T follicular helper cell (primary cell): ENCODE measurements around the gene STYXL2.

Experiments used
- DNase-seq: peaks from one replicate; pipeline ENCODE4 v3.0.0-alpha.2; 2020; ENCODE audit warnings: low read depth

STYXL2 gene

DNA sequence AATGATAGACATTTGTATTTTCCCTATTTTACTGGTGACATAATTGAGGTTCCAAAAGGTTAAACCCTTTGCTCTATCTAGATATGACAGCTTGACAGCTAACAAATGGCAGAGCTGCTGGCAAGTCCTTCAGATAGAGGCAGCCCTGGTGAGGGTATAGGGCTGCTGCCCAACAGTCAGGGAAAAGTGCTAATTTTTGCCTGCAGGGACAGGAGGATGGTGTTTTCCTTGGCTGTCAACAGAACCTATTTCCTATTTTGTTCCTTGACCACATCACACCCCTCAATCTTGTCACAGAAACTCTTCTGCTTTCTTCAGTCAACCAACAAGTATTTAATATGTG lies 16.0 kb upstream of the STYXL2 start:
- no peak for DNase-seq

DNA sequence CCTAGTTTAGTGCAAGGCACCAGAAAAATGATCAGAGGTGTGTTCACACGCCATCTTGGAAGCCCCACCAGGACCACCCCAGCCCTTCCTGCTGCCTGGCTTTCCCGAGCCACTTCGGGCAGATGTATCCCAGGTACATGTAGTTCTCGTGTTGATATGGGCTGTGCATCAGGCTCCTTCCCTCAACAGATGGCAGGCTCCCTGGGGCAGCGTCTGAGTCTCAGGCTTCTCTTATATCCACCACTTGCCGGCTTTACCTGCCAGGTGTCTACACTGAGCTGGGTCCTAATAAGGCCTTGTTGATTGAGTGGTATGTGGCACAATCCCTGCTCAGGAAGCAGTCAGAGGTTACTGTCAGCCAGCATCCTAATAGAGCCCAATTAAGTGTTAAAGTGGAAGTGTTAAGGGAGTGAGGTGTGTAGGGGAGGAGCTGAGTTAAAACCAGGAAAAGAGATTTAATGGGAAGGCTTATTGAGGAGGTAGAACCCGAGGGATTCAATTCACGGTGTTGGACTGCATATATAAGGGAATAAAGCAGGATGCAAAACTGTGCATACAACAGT lies 12.2 kb upstream of the STYXL2 start:
- no peak for DNase-seq

DNA sequence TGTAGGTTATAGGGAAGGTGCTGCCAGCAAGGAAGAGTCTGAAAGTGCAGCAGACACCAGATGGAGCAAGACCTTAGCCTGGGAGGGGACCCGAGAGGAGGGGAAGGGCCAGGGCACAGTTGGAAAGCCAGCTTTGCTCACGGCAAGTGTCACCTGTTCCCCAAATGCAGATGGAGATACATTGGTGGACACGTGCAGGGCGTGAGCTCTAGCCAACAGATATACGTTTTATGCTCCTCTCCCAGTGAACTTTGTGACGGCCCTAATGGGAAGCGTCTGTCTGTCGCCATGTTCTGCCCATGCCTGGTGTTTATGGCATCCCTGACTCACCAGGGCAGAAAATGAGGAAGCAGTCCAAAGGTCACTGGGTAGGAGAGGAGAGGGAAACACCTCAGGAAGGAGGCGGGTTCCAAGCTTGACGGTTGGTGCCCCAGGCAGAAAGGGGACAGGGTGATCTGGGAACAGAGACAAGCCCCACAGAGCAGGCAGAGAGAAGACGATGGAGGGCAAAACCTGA lies 11.3 kb upstream of the STYXL2 start:
- no peak for DNase-seq

DNA sequence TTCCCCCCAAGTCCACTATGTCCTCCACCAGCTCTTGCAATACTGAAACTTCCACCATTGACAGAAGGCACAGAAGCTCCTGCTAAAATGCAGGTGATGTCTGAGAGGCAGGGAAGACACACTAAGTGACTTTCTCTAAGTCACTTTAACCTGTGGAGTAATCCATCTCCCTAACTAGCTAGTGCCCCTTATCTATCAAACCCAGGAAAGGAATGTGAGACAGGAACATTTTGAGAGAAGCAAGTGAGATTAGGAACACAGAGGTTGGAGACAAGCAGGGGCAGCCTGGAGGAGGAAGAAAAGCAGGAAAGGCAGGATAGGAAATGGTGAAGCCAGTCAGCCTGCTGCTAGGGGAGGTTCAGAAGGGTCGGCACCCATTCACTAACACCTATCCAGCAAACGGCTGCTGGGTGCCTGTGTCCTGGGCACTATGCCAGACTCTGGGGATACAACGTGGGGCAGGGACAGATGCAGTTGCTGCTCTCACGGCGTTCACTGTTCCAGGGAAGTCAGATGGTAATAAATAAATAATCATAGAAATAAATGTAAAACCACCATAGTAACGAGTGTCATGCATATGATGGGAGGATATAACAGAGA lies 10.7 kb upstream of the STYXL2 start:
- DNase-seq = no peak

DNA sequence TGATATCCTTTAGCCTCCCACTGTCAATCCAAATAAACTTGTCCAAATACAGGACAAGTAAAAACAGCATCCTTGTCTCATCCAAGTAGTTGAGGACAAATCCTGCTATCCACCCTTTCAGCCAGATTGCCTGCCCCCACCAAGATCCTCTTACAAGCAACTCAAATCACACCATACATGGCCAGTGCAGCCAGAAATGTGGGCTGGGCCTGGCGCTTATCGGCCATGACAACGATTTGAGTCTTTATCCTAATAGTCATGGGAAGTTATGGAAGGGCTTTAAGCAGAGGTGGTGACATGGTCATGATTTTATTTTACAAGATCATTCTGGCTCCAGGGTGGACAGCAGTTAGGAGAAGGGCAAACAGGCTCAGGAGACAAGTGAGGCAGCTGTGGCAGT lies 10.0 kb upstream of the STYXL2 start:
- DNase-seq = no peak

DNA sequence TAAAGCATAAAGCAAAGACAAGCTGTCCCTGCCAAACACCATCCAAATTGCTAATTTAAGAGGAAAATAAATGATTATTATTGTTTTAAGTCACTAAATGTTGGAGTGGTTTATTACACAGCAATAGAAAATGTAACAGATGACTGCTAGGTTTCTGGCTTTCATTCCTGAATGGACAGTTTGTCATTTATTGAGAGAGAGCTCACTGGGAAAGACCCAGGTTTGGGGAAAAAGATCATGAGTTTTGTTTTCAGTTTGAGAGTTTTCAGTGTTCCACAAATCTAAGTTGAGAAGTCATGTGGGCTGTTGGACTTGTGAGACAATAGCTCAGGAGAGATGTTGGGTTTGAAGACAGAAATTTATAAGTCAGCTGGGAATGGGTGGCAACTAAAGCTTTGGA lies 9.1 kb upstream of the STYXL2 start:
- no peak for DNase-seq

DNA sequence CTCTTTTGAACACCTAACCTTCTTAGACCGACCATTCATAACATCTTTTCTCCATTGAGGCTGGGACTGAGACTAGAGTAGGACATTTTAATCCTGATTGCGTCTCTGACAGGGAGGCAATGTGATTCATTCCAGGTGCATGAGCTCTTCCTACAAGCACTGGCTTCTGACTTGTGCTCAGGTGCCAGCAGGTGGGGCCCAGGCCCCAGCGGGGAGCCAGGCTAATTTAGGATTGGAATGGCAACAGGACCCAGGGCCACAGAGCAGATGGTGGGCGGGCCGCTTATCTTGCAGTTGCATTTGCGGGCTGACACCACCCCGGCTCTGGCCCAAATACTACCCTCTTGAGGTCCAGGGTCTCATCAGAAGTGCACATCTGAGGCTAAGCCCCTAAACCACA lies 7.8 kb upstream of the STYXL2 start:
- DNase-seq = no peak

DNA sequence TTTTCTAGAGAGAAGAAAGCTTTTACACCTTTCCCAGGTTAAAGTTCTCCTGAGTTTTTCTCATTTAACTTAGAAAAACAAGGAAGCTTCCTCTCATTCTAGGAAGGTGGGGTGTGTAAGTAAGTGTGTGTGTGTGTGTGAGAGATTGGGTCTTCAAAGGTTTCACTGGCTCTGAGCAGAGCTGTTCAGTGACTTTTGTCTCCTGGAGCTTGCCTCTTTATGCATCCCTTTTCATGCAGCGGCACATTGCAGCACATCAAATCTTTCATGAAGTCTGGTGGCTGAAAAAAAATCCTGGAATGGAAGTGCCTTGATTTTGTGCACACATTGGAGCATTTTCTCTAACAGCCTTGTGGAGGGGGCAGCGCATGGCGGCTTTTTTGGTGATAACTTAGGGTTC lies 7.1 kb upstream of the STYXL2 start:
- no peak for DNase-seq

DNA sequence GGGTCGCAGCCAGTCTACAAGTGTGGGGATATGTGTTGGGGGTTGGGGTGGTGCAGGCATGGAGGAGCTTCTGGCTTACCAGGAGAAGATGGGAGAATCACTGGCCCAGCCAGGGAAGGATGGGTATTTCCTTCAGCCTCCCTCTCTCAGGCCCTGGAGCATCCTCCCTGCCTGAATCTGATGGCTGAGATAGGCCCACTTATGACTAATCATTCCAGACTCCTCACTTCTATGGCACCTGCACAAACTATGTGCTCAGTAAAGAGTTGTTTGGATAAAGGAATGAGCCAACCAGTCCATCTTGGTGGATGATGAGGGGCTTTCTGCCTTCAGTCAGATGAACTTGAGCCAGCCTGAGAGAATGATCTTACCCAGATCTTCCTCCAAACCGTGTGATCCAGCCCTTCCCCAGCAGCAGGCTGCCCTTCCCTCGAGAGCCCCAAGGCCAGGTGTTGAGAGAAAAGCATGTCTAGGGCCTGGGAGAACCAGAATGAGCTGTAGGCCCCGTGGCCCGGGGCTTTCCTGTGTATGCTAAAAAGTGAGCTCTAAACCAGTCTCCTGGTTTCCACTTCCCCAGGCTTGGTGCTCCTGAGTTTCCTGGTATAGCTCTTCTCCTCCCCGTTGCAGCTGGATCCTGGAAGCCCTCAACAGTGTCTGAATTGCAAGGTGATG lies 5.0 kb upstream of the STYXL2 start:
- no peak for DNase-seq

DNA sequence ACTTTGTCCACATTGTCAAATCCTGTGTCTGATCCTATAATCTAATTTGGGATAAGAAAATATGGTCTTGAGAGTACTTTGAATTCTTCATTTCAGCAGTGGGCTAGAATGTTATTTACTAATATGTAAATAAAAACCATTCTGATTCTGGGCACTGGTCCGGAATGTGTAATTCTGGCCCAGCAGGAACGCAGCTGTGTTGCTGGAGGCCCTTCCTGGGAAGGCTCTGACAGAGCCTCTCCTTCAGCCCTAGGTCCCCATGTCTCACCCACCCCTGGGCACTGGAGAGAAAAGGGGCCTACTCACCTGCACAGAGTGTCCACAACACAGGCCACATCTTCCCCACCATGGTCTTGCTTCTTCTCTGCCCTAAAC lies 3.9 kb upstream of the STYXL2 start:
- DNase-seq = no peak

DNA sequence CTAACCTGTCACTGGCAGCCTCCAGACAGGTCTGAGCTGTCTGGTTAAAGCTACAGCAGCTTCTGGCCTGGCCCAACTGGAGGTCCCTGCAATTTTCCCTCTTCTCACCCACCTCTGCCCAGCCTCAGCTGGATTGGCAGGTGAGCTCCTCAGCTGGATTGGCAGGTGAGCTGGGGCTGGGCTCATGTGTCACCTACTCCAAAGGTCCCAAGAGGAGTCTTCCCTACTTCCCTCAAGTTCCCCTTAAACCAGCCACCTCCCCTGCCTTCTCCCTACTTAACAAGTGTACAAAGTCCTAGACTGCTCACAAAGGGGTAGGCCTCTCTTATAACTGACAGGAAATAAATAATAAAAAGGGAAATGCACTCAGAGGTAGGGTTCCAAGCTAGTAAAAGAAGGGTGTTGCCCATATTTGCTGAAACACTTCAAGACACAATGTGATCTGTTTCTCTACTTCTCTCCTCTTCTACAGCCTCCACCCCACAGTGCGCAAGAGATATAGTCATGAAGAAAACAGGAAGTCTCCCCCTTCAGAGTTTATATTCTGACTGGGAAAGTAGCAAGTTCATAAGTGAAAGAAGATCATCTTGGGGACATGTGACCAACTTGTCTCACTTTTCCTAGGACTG lies 3.4 kb upstream of the STYXL2 start, which contains the start of gene GPA33:
Gene GPA33 (minus strand): TSS at position 64 of the 629 bp plus-strand sequence. CDS start 90 bp downstream, outside the sequence.
- DNase-seq = no peak

DNA sequence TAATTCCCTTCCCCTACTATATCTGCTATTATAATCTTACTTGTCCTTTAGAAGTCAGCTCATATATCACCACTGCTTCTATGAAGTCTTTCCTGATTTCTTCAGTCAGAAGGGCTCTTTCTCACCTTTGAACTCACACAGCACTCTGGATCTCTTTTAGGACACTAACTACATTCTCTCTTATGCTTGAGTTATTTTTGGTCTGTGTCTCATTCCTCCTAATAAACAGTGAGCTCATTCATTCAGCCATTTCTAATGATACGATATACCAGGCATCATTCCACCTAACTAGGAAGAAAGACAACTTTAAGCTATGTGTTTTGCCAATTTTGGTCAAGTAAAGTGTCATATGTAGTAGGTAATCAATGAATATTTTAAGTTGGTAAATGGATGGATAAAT lies 1.2 kb upstream of the STYXL2 start:
- DNase-seq = no peak

DNA sequence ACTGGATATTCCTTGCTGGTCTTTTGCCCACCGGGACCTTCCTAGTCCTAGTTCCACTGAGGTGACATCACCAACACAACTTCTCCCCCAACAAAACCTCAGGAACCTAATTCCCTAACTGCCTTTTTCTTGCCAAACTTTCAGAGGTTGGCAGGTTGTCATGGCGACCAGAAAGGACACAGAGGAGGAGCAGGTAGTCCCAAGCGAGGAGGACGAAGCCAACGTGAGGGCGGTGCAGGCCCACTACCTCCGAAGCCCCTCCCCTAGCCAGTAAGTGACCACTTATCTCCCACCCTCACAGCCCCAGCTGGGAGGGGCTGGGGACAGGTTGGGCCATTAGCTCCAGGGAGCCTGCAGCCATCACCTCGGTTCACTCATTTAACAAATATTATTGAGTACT lies 815 bp downstream of the STYXL2 start:
- DNase-seq = no peak

DNA sequence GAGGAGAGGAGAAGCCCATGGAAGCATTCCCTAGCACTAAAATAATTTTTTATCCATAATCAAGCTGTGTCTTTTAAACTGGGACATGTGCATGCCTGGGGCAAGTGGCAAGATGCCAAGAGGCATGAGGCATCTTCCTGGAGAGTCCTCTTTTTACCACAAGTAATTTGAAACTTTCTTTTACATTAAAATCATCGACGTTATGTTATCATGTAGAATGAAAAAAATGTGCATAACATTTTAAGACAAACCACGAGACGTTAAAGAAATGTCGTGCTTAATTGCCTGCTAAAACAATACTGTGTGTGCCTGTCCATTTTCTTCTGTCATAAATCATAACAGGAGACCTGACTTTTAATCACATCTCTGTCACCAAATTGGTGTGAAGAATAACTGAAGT lies 1.5 kb downstream of the STYXL2 start:
- no peak for DNase-seq

DNA sequence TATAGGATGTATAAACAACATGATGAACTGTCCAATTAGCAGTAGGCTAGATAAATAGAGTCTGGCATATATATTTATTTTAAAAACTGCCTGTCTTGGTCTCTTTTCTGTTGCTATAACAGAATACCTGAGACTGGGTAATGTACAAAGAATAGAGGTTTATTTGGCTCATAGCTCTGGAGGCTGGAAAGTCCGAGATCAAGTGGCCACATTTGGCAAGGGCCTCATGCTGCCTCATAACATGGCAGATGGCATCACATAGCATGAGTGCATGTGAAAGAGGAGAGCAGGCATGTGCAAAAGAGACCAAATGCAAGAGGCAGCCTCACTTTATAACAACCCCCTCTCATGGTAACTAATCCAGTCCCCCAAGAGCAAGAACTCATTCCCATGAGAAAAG lies 6.0 kb downstream of the STYXL2 start:
- no peak for DNase-seq

DNA sequence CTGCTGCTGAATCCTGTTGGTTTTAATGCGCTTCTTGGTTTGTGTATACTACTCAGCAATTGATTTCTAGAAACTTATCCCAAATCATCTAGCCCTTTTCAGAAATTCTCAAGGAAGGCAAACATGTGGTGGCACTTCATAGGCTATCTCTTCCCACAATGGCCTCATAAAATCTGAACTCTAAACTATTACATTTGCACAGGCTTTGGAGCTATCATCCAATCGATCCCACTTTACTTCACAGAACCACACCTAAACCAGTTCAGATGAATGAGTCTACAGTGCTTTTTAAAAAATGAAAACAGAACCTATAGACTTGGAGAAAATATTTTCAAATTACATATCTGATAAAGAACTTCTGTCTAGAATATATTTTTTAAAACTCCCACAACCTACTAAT lies 6.9 kb downstream of the STYXL2 start:
- no peak for DNase-seq

DNA sequence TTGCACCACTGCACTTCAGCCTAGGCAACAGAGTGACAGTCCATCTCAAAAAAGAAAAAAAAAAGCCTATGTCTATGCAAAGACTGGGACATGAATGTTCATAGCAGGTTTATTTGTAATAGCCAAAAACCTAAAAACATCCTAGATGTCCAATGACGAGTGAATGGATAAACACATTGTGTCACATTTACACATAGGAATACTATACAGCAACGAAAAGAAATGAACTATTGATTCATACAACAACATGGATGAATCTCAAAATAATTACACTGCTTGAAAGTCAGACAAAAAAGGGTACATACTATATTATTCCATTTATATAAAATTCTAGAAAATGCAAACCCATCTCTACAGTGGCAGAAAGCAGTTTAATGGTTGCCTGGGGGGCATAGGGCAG lies 7.9 kb downstream of the STYXL2 start:
- no peak for DNase-seq

DNA sequence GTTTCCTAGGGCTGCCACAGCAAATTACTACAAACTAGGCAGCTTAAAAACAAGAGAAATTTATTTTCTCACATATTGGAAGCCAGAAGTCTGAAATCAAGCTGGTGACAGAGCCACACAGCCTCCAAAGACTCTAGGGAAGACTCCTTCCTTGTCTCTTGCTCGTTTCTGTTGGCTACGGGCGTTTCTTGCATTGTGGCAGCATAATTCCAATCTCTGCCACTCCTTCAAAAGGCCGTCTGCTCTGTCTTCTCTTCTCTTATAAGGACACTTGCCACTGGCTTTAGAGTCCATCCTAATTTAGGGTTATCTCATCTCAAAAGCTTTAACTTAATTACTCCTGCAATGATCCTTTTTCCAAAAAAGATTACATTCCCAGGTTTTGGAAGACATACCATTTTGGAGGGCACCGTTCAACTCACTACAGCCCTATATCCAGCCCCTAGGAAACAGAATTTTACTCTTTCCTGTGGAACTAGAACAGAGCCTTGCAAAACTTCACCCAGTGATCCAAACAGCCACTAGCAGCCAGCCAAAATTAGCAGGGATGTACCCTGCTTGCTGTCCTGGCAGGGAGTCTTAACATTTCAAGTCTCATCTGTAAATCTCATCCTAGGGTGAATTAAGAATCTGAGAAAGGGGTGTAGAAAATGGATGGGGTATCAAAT lies 9.2 kb downstream of the STYXL2 start:
- no peak for DNase-seq

DNA sequence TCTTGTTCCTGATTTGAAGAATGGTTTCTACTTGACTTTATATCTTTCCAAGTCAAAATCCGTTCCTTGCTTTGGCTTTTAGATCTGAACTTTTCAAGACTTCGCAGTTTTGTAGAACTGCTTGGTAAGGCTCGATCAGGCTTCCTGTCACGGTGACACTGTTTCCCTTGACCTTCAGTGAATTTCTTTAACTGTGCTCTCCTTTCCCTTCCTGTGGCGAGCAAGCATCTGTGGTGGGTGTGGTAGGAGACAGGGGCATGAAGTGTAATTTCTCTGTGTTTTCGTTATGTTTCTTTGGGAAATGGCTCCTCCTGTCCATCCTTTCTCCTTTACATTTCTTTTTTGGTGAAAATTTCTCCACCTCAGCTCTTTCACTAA lies 10.4 kb downstream of the STYXL2 start:
- no peak for DNase-seq

DNA sequence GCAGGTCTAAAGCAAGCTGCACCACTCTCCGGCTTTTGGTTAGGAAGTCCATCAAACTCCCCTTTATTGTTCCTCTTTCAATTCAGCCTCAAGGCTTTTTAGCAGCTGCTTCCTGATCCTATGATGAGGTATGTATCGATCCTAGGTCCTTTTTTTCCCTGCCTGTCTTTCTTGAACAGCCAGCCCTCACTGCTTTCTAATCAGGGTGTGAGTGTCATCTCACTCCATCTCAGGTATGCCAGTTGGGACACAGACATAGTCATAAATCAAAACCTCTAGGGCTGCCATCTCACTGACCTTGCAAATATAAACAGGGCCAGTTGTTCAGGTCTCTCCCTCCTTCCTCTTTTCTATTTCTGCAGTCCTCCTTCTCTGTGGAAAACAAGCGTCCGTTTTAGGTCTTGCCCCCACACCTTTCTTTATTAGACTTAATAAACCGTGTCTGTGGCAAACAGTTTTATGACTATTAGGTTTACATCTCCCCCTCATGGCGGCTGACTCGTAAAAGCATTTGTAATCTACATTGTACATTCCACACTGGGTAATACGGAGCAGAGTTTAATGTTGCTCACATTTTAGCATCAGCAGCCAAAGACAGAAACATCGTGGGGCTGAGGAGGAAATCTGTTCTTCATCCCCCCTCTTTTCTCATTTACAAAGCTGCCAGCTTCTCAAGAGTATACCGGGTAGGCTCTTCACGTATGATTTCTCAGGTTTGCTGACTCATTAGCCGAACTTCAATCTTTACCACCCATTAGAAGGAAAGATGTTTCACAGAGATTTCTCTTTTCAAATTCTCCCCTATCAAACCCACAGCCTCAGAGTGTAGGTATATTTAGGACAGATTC lies 11.6 kb downstream of the STYXL2 start:
- no peak for DNase-seq

DNA sequence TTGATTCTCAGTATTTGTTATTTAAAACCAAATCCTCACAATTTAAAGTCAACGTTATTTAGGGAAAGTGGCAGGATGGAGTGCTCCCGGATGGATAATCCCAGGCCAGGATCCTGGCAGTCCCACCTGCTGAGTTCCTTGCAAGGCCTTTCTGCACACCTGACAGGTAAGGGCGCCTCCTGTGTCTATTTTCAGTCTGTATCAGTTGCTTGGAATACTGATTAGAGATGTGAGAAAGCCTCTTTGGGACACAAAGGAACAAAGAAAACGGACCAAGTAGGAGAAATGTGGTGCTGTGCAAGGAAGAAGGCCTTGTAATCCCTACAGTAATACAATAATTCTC lies 12.2 kb downstream of the STYXL2 start:
- DNase-seq = no peak

DNA sequence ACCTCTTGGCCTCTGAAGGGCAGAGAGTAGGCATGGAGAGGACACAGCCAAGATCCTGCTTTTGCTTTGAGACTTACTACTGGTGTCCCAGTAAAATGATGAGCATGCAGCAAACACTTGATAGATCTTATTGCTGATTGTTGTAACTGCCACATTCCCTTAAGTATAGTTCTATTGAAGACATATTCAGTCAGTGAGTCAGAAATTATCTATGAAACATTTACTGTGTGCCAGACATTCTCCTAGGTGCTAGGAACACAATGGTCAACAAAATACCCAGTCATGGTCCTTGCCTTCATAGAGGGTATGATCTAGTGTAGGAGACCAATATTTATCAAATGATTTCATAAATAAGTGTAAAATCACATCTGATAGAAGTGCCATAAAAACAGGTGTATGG lies 13.6 kb downstream of the STYXL2 start:
- no peak for DNase-seq
